Stimulated activated CD4-positive, alpha-beta T cell treated with anti-CD3 and anti-CD28 coated beads, Interleukin-1b, Interleukin-23, amount 100 ng/mL, for 4 hours (primary cell): ENCODE results near the gene RNF31.
A peak's percentile ranks its signal among the peaks of the same experiment; 100 is the strongest.

Experiments
- DNase-seq, 2 donors: peaks; one replicate each; pipeline ENCODE4 v3.0.0-alpha.2; 2020; ENCODE audit warnings: low read depth in 2 of 2

Gene RNF31

GRCh38 chr14:24159777-24160498 is 12.6 kb downstream of the RNF31 start:
- no peak for DNase-seq

DNA sequence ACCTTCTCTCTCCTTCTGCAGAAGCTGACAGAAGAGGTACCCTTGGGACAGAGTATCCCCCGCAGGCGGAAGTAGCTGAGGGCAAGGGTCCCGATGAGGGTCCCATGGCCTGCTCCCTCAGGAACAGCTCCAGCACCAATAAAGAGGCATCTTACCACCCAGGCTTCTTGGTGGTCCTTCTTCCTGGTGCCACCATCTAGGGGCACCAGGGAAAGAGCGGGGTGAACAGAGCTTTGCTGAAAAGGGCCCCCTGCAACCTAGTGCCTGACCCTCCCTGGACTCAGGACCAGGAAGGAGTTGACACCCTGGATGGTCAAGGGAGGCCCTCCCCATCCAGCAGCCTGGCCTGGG is 13.2 kb downstream of the RNF31 start:
- DNase-seq = no peak

DNA sequence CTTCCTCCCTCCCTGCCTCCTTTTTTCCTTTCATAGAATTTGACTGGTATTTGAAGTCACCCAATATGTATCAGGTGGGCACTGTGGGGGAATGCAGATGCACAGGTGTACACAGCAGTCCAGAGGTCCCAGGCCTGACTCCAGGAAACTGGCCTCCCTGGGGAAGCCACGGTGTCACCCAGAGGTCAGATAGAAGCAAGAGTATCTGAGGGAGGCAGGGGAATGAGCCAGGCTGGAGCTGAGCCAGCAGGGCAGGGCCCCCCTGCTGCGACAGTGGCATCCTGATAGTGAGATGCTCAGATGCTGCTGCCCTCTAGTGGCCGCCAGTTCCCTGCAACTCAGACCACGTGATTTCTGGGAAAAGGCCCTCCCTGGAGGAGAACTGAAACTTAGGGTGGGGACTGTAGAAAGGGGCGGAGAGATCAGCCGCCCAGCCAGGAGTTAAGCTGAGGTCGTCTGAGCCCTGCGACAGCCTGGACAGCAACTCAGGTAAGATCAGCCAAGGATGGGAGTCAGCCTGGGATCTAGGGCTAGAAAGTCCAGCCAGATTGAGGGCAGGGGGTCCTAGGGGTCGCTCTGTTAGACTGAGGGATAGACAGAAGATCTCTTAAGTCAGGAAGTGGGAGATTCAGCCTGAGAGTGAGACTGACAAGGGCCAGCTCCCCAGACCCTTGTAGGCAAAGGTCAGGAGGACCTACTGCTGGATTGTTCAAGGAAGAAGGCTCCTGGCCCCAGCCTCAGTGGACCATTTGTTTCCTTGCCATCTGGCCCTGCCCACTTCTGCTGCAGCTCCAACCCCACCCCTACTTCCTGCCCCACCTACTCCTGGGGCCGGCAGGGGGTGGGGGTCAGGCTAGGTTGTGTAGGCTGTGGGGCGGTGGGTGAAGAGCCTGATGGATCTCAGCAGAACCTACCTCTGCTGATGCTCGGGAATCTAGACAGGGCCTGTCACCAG is 13.8 kb downstream of the RNF31 start, which contains the start of gene IRF9:
Gene IRF9 (plus strand): TSS at position 416 of the 955 bp plus-strand sequence. CDS start 880 bp downstream, outside the sequence.
- peak; percentile 93 to 100 for DNase-seq

GRCh38 chr14:24162093-24162492 is 14.8 kb downstream of the RNF31 start:
- DNase-seq = no peak

GRCh38 chr14:24164518-24164991 is 17.3 kb downstream of the RNF31 start:
- no peak for DNase-seq

DNA sequence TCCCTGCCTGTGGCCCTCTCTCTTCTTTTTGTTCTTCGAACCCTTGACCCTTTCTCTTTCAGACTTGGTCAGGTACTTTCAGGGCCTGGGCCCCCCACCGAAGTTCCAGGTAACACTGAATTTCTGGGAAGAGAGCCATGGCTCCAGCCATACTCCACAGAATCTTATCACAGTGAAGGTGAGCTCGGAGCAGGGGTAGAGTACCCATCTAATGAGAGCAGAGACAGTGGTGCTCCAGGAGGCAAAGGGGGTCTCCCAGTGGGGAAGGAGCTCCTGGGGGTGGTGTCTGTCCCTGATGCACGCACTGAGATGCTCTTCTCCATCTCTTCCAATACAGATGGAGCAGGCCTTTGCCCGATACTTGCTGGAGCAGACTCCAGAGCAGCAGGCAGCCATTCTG is 18.5 kb downstream of the RNF31 start:
- no peak for DNase-seq

- no peak for DNase-seq
These were observed 20.3 kb downstream of the RNF31 start for GRCh38 chr14:24167469-24168114.

DNA sequence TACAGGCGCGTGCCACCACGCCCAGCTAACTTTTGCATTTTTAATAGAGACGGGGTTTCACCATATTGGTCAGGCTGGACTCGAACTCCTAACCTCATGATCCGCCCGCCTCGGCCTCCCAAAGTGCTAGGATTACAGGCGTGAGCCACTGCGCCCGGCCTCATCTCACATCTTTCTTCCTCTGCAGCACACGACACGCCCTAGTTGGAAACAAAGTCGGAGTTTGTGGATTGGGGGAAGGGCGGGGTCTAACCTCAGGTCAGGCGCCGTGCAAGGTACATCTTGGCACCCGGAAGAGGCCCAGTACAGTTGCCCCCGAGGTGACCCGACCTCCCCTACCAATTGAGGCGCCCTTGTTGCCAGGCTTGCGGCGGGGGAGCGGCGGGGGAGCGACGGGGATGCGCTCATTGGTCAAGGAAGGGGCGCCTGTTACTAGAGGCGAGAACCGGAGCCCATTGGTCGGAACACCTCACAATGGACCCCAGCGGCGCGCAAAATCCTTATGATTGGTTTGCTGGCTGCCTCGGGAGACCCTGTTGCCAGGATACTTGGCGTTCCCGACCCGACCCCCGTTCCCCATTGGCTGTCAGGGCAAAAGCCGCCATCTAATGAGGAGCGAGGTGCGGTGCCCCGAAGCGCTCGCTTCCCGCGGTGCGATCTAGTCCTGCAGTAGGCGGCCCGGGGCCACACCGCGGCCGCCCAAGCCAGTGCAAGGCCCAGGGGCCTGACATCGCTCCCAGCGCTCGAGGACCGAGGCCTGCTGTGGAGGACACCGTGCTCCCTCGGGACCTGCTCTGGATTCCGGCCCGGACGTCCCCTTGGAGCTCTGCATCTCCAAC is 24.3 kb downstream of the RNF31 start, which contains the start of gene REC8:
Gene REC8 (plus strand): TSS at position 659 of the 839 bp plus-strand sequence. CDS start 473 bp downstream, outside the sequence.
- peak in 1 of 2 donors; percentile 46 for DNase-seq

DNA sequence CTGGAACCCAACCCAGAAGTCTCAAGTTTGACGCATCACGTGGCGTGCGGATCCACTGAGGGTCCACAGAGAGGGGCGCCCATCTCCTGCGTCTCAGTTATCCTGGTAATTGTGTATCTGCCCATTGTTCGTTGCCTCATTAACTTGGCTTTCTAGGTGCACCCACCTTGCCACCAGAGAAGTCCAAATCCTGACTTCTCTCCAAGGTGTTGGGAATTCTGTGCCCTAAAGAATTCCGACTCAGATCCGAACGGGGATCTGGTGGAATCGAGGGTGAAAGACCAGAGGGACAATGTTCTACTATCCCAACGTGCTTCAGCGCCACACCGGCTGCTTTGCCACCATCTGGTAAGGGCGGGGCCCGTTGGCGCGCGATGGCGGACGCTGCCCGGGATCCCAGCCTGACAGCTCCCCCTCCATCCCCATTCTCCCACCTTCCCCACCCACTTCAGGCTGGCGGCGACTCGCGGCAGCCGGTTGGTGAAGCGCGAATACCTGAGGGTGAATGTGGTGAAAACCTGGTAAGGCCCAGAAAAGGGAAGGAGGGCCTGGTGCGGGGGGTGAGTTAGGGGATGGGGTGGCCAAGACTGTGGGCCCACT is 25.1 kb downstream of the RNF31 start:
- DNase-seq = no peak

DNA sequence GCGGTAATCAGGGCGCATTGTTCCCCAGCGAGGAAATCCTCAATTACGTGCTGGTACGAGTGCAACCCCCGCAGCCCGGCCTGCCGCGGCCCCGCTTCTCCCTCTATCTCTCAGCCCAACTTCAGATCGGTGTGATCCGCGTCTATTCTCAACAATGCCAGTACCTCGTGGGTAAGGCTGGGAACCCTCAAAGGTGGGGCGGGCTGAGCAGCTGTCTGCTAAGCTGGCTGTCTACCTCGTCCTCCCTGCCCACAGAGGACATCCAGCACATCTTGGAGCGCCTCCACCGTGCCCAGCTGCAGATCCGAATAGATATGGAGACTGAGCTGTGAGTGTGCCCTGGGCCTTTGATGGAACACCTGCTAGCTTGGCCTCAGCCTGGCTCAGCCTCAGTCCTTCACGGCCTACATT is 25.6 kb downstream of the RNF31 start:
- no peak for DNase-seq

DNA sequence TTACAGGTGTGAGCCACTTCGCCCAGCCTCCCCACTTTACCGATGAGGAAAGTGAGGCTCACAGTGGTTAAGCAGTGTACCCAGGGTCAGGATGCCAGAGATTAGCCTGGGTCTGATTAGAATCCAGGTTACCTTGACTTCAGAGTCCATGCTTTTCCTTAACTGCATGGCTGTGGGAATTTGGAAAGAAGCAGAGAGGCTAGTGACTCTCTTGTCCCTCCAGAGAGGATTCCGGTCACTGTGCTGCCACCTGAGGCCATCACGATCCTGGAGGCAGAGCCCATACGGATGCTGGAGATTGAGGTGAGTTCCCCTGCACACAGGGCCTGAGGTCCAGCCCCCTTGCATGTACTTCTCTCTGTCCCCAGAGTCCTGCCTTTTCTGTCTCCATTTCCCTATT is 29.3 kb downstream of the RNF31 start:
- no peak for DNase-seq

GRCh38 chr14:24177041-24177825 is 29.9 kb downstream of the RNF31 start:
- DNase-seq = no peak

- DNase-seq = no peak
These were observed 30.6 kb downstream of the RNF31 start for GRCh38 chr14:24177891-24178290.

GRCh38 chr14:24178399-24179178 is 31.3 kb downstream of the RNF31 start:
- DNase-seq = no peak

GRCh38 chr14:24179294-24179960 is 32.1 kb downstream of the RNF31 start:
- no peak for DNase-seq

GRCh38 chr14:24179961-24180796 is 32.9 kb downstream of the RNF31 start:
- no peak for DNase-seq

DNA sequence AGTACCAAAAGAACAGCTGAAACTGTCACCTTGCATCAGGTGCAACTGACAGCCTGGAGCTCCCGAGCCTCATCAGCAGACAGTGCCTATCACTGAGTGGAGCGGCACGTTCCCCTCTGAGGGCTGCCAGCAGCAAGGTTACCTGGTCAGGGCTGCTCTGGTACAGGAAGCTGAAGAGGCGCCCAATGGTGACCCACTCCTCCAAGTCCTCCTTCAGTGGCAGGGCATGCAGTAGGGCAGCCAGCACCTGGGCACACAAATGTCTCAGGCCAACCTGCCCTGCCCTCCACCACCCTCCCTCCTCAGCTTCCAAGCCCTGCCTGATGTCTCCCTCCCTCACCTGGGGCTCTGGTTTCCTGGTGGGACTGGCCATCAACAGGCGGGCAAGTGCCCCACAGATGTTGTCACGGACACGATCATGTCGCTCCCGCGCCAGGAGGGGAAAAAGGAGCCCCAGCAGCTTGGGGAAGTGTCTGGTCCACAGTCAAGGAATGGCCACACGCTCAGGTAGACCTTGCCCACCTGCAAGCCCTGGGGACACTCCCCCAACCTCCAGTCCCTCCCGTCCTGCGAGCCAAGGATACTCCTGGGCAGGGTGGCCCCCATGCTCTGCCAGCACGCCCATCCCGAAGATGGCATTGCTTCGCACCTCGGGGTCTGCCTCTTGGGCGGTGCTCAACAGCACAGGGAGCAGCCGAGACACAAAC is 34.2 kb downstream of the RNF31 start:
- no peak for DNase-seq
